Measurements from ENCODE around the gene RBM39.
"Not testable (repeated sequence)": the region's sequence is repeated elsewhere in the genome, so short reads cannot be mapped to it uniquely, and the experiment has no call there.

The RBM39 gene

GRCh38 chr20:35741892-35742740 is at the start of gene RBM39:
TSS of gene RBM39 (minus strand) at chr20:35742260. CDS start at chr20:35740874, 1,386 bp downstream.
- peak within 1 kb of the TSS; percentile 87 for H3K4me3 ChIP-seq (ENCODE audit: low read depth, low read length)
- peak; percentile 100 for DNase-seq (ENCODE audit: low read depth)
- peak; percentile 56 for TF ChIP-seq CTCF (conservative IDR thresholded peaks at IDR 0.05; ENCODE audit: low read depth, low read length)

- no peak overlapping the region for H3K4me3 ChIP-seq (ENCODE audit: low read depth, low read length)
- peak; percentile 50 for DNase-seq (ENCODE audit: low read depth)
- no peak for TF ChIP-seq CTCF (conservative IDR thresholded peaks at IDR 0.05; ENCODE audit: low read depth, low read length)
Observed at GRCh38 chr20:35791821-35792220, 49.8 kb upstream of the RBM39 start.

GRCh38 chr20:35791097-35791496 is 49.0 kb upstream of the RBM39 start:
- no peak overlapping the region for H3K4me3 ChIP-seq (ENCODE audit: low read depth, low read length)
- DNase-seq (ENCODE audit: low read depth) = no peak
- TF ChIP-seq CTCF (conservative IDR thresholded peaks at IDR 0.05; ENCODE audit: low read depth, low read length) = no peak

- no peak for TF ChIP-seq CTCF (conservative IDR thresholded peaks at IDR 0.05; ENCODE audit: low read depth, low read length)
- no peak for DNase-seq (ENCODE audit: low read depth)
- H3K4me3 ChIP-seq (ENCODE audit: low read depth, low read length) = no peak overlapping the region
Observed at GRCh38 chr20:35788796-35789195, 46.7 kb upstream of the RBM39 start.

GRCh38 chr20:35785541-35785940 is 43.5 kb upstream of the RBM39 start:
- not testable (repeated sequence) for DNase-seq (ENCODE audit: low read depth); H3K4me3 ChIP-seq (ENCODE audit: low read depth, low read length)

- not testable (repeated sequence) for H3K4me3 ChIP-seq (ENCODE audit: low read depth, low read length); DNase-seq (ENCODE audit: low read depth)
Observed at GRCh38 chr20:35783811-35784210, 41.8 kb upstream of the RBM39 start.

- DNase-seq (ENCODE audit: low read depth) = peak; percentile 73
- no peak overlapping the region for H3K4me3 ChIP-seq (ENCODE audit: low read depth, low read length)
- TF ChIP-seq CTCF (conservative IDR thresholded peaks at IDR 0.05; ENCODE audit: low read depth, low read length) = no peak
Observed at GRCh38 chr20:35776513-35777101, 34.5 kb upstream of the RBM39 start.

- DNase-seq (ENCODE audit: low read depth) = no peak
- H3K4me3 ChIP-seq (ENCODE audit: low read depth, low read length) = no peak overlapping the region
- no peak for TF ChIP-seq CTCF (conservative IDR thresholded peaks at IDR 0.05; ENCODE audit: low read depth, low read length)
Observed at GRCh38 chr20:35774391-35774790, 32.3 kb upstream of the RBM39 start.
